H1 (cell line): ENCODE measurements around the gene ACOX1. TPM values are rescaled to one million over a fixed set of nuclear protein-coding genes. Genes with fewer than 3 reads are reported as not detected.

Experiments used
- CHD7 ChIP-seq: fragments of 300-600 bp; sonication (generic); IDR thresholded peaks from 2 replicates; pipeline ENCODE4 v1.7.1; 2012; ENCODE audit warnings: low read length, moderate library complexity, mild to moderate bottlenecking, inconsistent platforms; ENCODE audit not compliant: insufficient replicate concordance
- CTCF ChIP-seq, 3 experiments: IDR thresholded peaks; 1 replicate in 2 of 3; 2 replicates in 1 of 3; pipeline versions ENCODE4 v1.5.1 to v1.6.1; 2011; ENCODE audit warnings: low read length in 3 of 3, mild to moderate bottlenecking in 3 of 3, inconsistent platforms in 2 of 3, low read depth in 1 of 3, moderate library complexity in 1 of 3; ENCODE audit not compliant: insufficient read depth in 1 of 3; ENCODE audit errors: control extremely low read depth in 1 of 3
- MAX ChIP-seq: IDR thresholded peaks from 2 replicates; pipeline ENCODE4 v1.6.1; 2012; ENCODE audit warnings: inconsistent platforms
- RBBP5 ChIP-seq: IDR thresholded peaks from 2 replicates; pipeline ENCODE4 v1.7.1; 2012; ENCODE audit warnings: low read depth, mild to moderate bottlenecking, inconsistent platforms, low read length, moderate library complexity, borderline replicate concordance
- SIN3A ChIP-seq, 2 experiments: IDR thresholded peaks in 1 of 2; conservative IDR thresholded peaks in 1 of 2; 2 replicates each; pipeline ENCODE4 v1.6.1; 2011 to 2012; ENCODE audit warnings: low read length in 2 of 2, improper control_type of control experiment in 1 of 2, low read depth in 1 of 2, mild to moderate bottlenecking in 1 of 2
- TBP ChIP-seq: IDR thresholded peaks from 2 replicates; pipeline ENCODE4 v1.6.1; 2011; ENCODE audit warnings: low read depth, low read length, improper control_type of control experiment
- polyA plus RNA-seq, 7 experiments: library from polyadenylated mRNA; depleted of rRNA in 3 of 7; stranded (reverse) in 5 of 7; unstranded in 2 of 7; fragments of >200 nt in 5 of 7; fragments of 200-250 nt in 2 of 7; gene quantifications; 1 replicate in 5 of 7; 2 replicates in 1 of 7; 4 replicates in 1 of 7; pipeline versions ENCODE4 v1.2.1 to v1.2.3, GENCODE V29; 2011 to 2013; ENCODE audit warnings: missing spikeins in 2 of 7, mixed read lengths in 2 of 7
- total RNA-seq: library from RNA; stranded (reverse); fragmentation: NEBNext Ultra II Directional; extraction: Animal tissue kit (Norgen Biotek cat#: 25700); gene quantifications from 2 replicates; pipeline ENCODE4 v1.2.1, GENCODE V29; 2021

ACOX1 gene
- total and polyA plus RNA-seq, 2 of the 8 experiments (the other 6 are each of a cell fraction or from before 2014, with no cell fraction given) = 10.5 to 30.4 TPM

GRCh38 chr17:75904749-75905521 lies 74.0 kb downstream of the ACOX1 start, which contains the start of gene MRPL38 (continued):
- TF ChIP-seq CHD7 (no peak), MAX (peak; percentile 68), TBP (peak; percentile 69), CTCF (IDR thresholded peaks at IDR 0.05; ENCODE audit: control extremely low read depth in 1 of 3, insufficient read depth in 1 of 3, low read depth in 1 of 3, low read length in 3 of 3) (peak; percentile 83 to 93 (median 85)), SIN3A (conservative IDR thresholded peaks at IDR 0.05 in 1 of 2, IDR thresholded peaks at IDR 0.05 in 1 of 2; ENCODE audit: low read depth in 1 of 2, low read length in 2 of 2) (0 out of 4 replicates have a peak, but pooled peaks of 1 of the 2 experiments have one; percentile 31), RBBP5 (peak; percentile 88; the same call in 1 of the 2 replicates)
